MM.1S (cell line): ENCODE results near the gene ANKRD9.

ENCODE experiments used
- CTCF ChIP-seq: fragments of 300-600 bp; sonication (generic); IDR thresholded peaks from 2 replicates; pipeline ENCODE4 v1.5.1; 2016; ENCODE audit warnings: antibody characterized with exemption, low read length, mixed read lengths
- EZH2 ChIP-seq: fragments of 300-600 bp; sonication (generic); optimal IDR thresholded peaks from 2 replicates; pipeline ENCODE3; 2017; ENCODE audit warnings: low read depth, mild to moderate bottlenecking, antibody characterized with exemption, low read length, mixed read lengths

GRCh38 chr14:102499401-102500157, 10.0 kb downstream of the ANKRD9 start:
- TF ChIP-seq CTCF: no peak
- TF ChIP-seq EZH2: no peak
